Neural cell (in vitro differentiated cells): ENCODE data around the gene PLCD1.

Source experiments
- CTCF ChIP-seq: fragments of 450-650 bp; IDR thresholded peaks from 2 replicates; pipeline ENCODE4 v1.5.1; 2014; ENCODE audit warnings: antibody characterized with exemption, mild to moderate bottlenecking, moderate library complexity; ENCODE audit not compliant: poor library complexity, severe bottlenecking
- EP300 ChIP-seq: fragments of 450-650 bp; conservative IDR thresholded peaks from 2 replicates; pipeline ENCODE4 v1.6.1; 2014; ENCODE audit warnings: antibody characterized with exemption, mild to moderate bottlenecking, moderate library complexity; ENCODE audit not compliant: poor library complexity, severe bottlenecking
- EZH2 ChIP-seq: fragments of 200-600, 300-800 bp; shearing (Covaris generic), sonication (generic); IDR thresholded peaks from 2 replicates; pipeline ENCODE4 v1.6.1; 2014; ENCODE audit warnings: antibody characterized with exemption, low read length, borderline replicate concordance, mild to moderate bottlenecking; ENCODE audit not compliant: insufficient read depth, poor library complexity, severe bottlenecking
- POLR2AphosphoS5 ChIP-seq: IDR thresholded peaks from 2 replicates; pipeline ENCODE4 v1.6.1; 2012
- RAD21 ChIP-seq: fragments of 450-650 bp; conservative IDR thresholded peaks from 2 replicates; pipeline ENCODE4 v1.6.1; 2014; ENCODE audit warnings: antibody characterized with exemption, mild to moderate bottlenecking, moderate library complexity
- SMC3 ChIP-seq: fragments of 450-650 bp; conservative IDR thresholded peaks from 2 replicates; pipeline ENCODE4 v1.6.1; 2014; ENCODE audit warnings: antibody characterized with exemption, mild to moderate bottlenecking, moderate library complexity; ENCODE audit not compliant: poor library complexity
- TAF1 ChIP-seq: IDR thresholded peaks from 2 replicates; pipeline ENCODE4 v1.6.1; 2012; ENCODE audit warnings: low read depth
- TF ChIP-seq, protein P1 (sequence below): IDR thresholded peaks from 2 replicates; pipeline ENCODE4 v1.6.1; 2012; ENCODE audit warnings: borderline replicate concordance

- TF ChIP-seq TAF1 (no peak), EZH2 (no peak), EP300 (no peak), CTCF (no peak), POLR2AphosphoS5 (no peak), RAD21 (no peak), SMC3 (no peak)
- TF ChIP-seq, protein P1, sequence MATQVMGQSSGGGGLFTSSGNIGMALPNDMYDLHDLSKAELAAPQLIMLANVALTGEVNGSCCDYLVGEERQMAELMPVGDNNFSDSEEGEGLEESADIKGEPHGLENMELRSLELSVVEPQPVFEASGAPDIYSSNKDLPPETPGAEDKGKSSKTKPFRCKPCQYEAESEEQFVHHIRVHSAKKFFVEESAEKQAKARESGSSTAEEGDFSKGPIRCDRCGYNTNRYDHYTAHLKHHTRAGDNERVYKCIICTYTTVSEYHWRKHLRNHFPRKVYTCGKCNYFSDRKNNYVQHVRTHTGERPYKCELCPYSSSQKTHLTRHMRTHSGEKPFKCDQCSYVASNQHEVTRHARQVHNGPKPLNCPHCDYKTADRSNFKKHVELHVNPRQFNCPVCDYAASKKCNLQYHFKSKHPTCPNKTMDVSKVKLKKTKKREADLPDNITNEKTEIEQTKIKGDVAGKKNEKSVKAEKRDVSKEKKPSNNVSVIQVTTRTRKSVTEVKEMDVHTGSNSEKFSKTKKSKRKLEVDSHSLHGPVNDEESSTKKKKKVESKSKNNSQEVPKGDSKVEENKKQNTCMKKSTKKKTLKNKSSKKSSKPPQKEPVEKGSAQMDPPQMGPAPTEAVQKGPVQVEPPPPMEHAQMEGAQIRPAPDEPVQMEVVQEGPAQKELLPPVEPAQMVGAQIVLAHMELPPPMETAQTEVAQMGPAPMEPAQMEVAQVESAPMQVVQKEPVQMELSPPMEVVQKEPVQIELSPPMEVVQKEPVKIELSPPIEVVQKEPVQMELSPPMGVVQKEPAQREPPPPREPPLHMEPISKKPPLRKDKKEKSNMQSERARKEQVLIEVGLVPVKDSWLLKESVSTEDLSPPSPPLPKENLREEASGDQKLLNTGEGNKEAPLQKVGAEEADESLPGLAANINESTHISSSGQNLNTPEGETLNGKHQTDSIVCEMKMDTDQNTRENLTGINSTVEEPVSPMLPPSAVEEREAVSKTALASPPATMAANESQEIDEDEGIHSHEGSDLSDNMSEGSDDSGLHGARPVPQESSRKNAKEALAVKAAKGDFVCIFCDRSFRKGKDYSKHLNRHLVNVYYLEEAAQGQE, result no peak
Measured at GRCh38 chr3:38022301-38022700, 7.1 kb downstream of the PLCD1 start.
